Right lobe of liver (tissue), 4 donors: ENCODE data around the gene PIK3CB.

ENCODE experiments used
- POLR2A ChIP-seq: fragments of 450-650 bp; IDR thresholded peaks from one replicate; pipeline ENCODE4 v1.6.1; 2017; ENCODE audit warnings: antibody characterized with exemption, mild to moderate bottlenecking
- TF ChIP-seq, protein P1 (sequence below), 4 donors: fragments of 200-600 bp in 3 of 4; fragments of 450-650 bp in 1 of 4; IDR thresholded peaks; one replicate each; pipeline versions ENCODE4 v1.5.1 to v1.8.0; 2016 to 2022; ENCODE audit warnings: antibody characterized with exemption in 4 of 4, mild to moderate bottlenecking in 2 of 4
- donor health status: DM: no; HTN: no; CAD: no.
- donor health status: DM: no; HTN: no; CAD: no.
- donor health status: DM: no; HTN: yes; CAD: no.

DNA sequence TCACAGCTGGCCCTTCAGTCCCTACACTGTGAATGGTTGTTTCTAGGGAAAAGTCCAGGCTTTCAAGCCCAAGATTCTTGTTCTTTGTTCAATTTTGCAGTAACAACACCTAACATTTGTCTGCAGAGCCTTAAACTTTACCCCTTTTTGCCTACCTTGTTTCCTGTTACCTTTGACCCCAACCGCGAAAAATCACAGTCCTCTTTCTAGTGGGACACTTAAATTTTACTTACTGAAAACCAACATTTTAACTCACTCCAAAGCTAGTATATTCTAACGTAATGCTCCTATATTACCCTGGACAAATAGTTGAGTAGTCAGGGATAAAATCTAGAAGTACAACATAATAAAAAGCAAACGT, 649 bp upstream of the PIK3CB start:
- TF ChIP-seq, protein P1, sequence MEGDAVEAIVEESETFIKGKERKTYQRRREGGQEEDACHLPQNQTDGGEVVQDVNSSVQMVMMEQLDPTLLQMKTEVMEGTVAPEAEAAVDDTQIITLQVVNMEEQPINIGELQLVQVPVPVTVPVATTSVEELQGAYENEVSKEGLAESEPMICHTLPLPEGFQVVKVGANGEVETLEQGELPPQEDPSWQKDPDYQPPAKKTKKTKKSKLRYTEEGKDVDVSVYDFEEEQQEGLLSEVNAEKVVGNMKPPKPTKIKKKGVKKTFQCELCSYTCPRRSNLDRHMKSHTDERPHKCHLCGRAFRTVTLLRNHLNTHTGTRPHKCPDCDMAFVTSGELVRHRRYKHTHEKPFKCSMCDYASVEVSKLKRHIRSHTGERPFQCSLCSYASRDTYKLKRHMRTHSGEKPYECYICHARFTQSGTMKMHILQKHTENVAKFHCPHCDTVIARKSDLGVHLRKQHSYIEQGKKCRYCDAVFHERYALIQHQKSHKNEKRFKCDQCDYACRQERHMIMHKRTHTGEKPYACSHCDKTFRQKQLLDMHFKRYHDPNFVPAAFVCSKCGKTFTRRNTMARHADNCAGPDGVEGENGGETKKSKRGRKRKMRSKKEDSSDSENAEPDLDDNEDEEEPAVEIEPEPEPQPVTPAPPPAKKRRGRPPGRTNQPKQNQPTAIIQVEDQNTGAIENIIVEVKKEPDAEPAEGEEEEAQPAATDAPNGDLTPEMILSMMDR (IDR thresholded peaks at IDR 0.05) = no peak
- no peak for TF ChIP-seq POLR2A
